DMS53 treated with DMSO at 0.1 percent for 48 hours (cell line): ENCODE results near the gene GSK3A.

Source experiments
- DNase-seq: peaks from one replicate; lab custom pipeline; 2025; ENCODE audit not compliant: unreplicated experiment; lab: John Stamatoyannopoulos, UW

GSK3A gene

GRCh38 chr19:42229301-42229854 is 13.0 kb downstream of the GSK3A start:
- DNase-seq: no peak

- DNase-seq: no peak
These were observed 13.8 kb downstream of the GSK3A start for GRCh38 chr19:42228641-42229040.

- DNase-seq: no peak
These were observed 15.5 kb downstream of the GSK3A start for GRCh38 chr19:42226886-42227285.

GRCh38 chr19:42225718-42226292 is 16.6 kb downstream of the GSK3A start:
- no peak for DNase-seq

GRCh38 chr19:42224940-42225717 is 17.3 kb downstream of the GSK3A start:
- no peak for DNase-seq

GRCh38 chr19:42220751-42221097 is 21.7 kb downstream of the GSK3A start:
- DNase-seq: no peak

- peak; percentile 95 for DNase-seq
These were observed 22.3 kb downstream of the GSK3A start, which contains the start of gene ZNF526 for GRCh38 chr19:42219812-42220750. ZNF526 (plus strand) TSS chr19:42220312; CDS start chr19:42224404, 4,092 bp downstream.

GRCh38 chr19:42217520-42218437 is 24.6 kb downstream of the GSK3A start, which contains the start of gene DEDD2:
DEDD2 (minus strand) TSS chr19:42217677; CDS start chr19:42217007, 670 bp downstream.
- peak; percentile 96 for DNase-seq

GRCh38 chr19:42216653-42217519 is 25.5 kb downstream of the GSK3A start:
- DNase-seq: peak; percentile 21

GRCh38 chr19:42214810-42215485 is 27.5 kb downstream of the GSK3A start:
- no peak for DNase-seq

GRCh38 chr19:42212886-42213285 is 29.5 kb downstream of the GSK3A start:
- DNase-seq: no peak

- DNase-seq: no peak
These were observed 33.8 kb downstream of the GSK3A start for GRCh38 chr19:42208612-42209011.

GRCh38 chr19:42207767-42208271 is 34.6 kb downstream of the GSK3A start:
- DNase-seq: no peak

- DNase-seq: no peak
These were observed 35.3 kb downstream of the GSK3A start for GRCh38 chr19:42206871-42207755.

- DNase-seq: no peak
These were observed 37.7 kb downstream of the GSK3A start for GRCh38 chr19:42204664-42205063.

- no peak for DNase-seq
These were observed 38.7 kb downstream of the GSK3A start for GRCh38 chr19:42203700-42204099.

GRCh38 chr19:42202290-42202880 is 40.0 kb downstream of the GSK3A start:
- DNase-seq: no peak
